Natural killer cell (primary cell): ENCODE data around the gene PIWIL1. TPM values are rescaled to one million over a fixed set of nuclear protein-coding genes. Genes with fewer than 3 reads are reported as not detected.

Experiments used
- ATAC-seq, 3 donors: fragments of 150-1000 bp in 2 of 3; fragments of 200-7000 bp in 1 of 3; cut with Tn5 transposase; 1 replicate in 1 of 3; 2 replicates in 2 of 3; pipeline ENCODE4 v1.10.0; 2021; ENCODE audit warnings: mild to moderate bottlenecking in 2 of 3, moderate library complexity in 2 of 3
- DNase-seq, 2 donors: peaks; one replicate each; pipeline versions ENCODE4 v3.0.0 to v3.0.0-alpha.2; 2013 to 2021; ENCODE audit warnings: mixed read lengths in 1 of 2
- H3K27ac ChIP-seq: one replicate; pipeline ENCODE4 v1.5.1; 2013; ENCODE audit warnings: mild to moderate bottlenecking, low read length
- H3K27me3 ChIP-seq: one replicate; pipeline ENCODE4 v1.6.1; 2013; ENCODE audit warnings: low read length; ENCODE audit not compliant: control insufficient read depth, insufficient read depth
- H3K36me3 ChIP-seq: one replicate; pipeline ENCODE4 v1.6.1; 2013; ENCODE audit warnings: low read length; ENCODE audit not compliant: control insufficient read depth, insufficient read depth
- H3K4me1 ChIP-seq: one replicate; pipeline ENCODE4 v1.6.1; 2013; ENCODE audit warnings: low read length; ENCODE audit not compliant: control insufficient read depth, insufficient read depth
- H3K4me3 ChIP-seq: one replicate; pipeline ENCODE4 v1.5.1; 2013; ENCODE audit warnings: low read length
- H3K9me3 ChIP-seq: one replicate; pipeline ENCODE4 v1.6.1; 2013; ENCODE audit warnings: low read length; ENCODE audit not compliant: control insufficient read depth, insufficient read depth
- H3K27ac Mint-ChIP-seq, 2 donors: one replicate each; pipeline ENCODE4 v1.8.0; 2022; ENCODE audit warnings: mild to moderate bottlenecking in 2 of 2, mixed read lengths in 2 of 2, moderate library complexity in 1 of 2
- H3K27me3 Mint-ChIP-seq, 2 donors: one replicate each; pipeline ENCODE4 v1.8.0; 2022; ENCODE audit warnings: low read depth in 2 of 2, mixed read lengths in 2 of 2
- H3K36me3 Mint-ChIP-seq: one replicate; pipeline ENCODE4 v1.8.0; 2022; ENCODE audit warnings: mixed read lengths
- H3K4me1 Mint-ChIP-seq, 2 donors: one replicate each; pipeline ENCODE4 v1.8.0; 2022; ENCODE audit warnings: mixed read lengths in 2 of 2
- H3K4me3 Mint-ChIP-seq: one replicate; pipeline ENCODE4 v1.8.0; 2022; ENCODE audit warnings: mild to moderate bottlenecking, moderate library complexity, mixed read lengths
- H3K9me3 Mint-ChIP-seq, 2 donors: one replicate each; pipeline ENCODE4 v1.8.0; 2022; ENCODE audit warnings: mixed read lengths in 2 of 2
- WGBS: methylation state at CpG from one replicate; pipeline ENCODE4 v1.1.7; 2013; ENCODE audit warnings: missing lambda C conversion rate; ENCODE audit not compliant: insufficient coverage; 5-methylcytosine and 5-hydroxymethylcytosine counted together
- intact Hi-C: fragments of 100-400 bp; cut with micrococcal nuclease; formaldehyde crosslinking; loops from one replicate; pipeline ENCODE4 v1.14.2; 2022
- total RNA-seq, 4 donors: library from RNA; stranded (reverse); fragments of 120-200 nt in 1 of 4; gene quantifications; one replicate each; pipeline versions ENCODE4 v1.2.3 to v1.2.4, GENCODE V29; 2013 to 2022
- TF ChIP-seq, protein P1 (sequence below): fragments of 200-600 bp; IDR thresholded peaks from one replicate; pipeline ENCODE4 v1.8.0; 2022; ENCODE audit warnings: antibody characterized with exemption

PIWIL1 gene
- total RNA-seq, 3 donors from 2014 or later (not counting 1 experiment from before 2014, with no cell fraction given), result not detected

DNA sequence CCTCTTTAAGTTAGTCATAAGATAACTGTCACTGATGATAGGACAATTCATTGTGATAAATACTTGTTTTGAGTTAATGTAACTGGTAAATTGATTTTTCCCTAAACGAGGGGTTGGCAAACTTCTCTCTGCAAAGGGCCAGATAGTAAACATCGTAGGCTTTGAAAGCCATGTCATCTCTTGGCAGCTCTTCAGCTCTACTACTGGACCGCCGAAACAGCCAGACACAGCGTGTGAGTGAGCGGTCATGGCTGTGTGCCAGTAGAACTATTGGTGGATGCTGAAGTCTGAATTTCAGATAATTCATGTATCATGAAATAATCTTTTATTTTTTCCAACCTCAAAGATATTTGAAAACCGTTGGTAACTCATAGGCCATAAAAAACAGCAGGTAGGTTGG, 9.9 kb downstream of the PIWIL1 start:
- H3K4me1 ChIP-seq, result no peaks in the 10 kb centered on the region
- H3K27ac ChIP-seq, result no peak overlapping the region
- ATAC-seq (no peak), DNase-seq (no peak)
- no peaks in the 10 kb centered on the region for H3K27me3 ChIP-seq
- H3K4me1 Mint-ChIP-seq, result no peaks in the 10 kb centered on the region
- H3K27me3 Mint-ChIP-seq, result peaks cover 5 to 36% of the 10 kb centered on the region in 2 donors
- no peaks in the 10 kb centered on the region for H3K36me3 ChIP-seq
- TF ChIP-seq, protein P1, sequence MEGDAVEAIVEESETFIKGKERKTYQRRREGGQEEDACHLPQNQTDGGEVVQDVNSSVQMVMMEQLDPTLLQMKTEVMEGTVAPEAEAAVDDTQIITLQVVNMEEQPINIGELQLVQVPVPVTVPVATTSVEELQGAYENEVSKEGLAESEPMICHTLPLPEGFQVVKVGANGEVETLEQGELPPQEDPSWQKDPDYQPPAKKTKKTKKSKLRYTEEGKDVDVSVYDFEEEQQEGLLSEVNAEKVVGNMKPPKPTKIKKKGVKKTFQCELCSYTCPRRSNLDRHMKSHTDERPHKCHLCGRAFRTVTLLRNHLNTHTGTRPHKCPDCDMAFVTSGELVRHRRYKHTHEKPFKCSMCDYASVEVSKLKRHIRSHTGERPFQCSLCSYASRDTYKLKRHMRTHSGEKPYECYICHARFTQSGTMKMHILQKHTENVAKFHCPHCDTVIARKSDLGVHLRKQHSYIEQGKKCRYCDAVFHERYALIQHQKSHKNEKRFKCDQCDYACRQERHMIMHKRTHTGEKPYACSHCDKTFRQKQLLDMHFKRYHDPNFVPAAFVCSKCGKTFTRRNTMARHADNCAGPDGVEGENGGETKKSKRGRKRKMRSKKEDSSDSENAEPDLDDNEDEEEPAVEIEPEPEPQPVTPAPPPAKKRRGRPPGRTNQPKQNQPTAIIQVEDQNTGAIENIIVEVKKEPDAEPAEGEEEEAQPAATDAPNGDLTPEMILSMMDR, result no peak
- H3K4me3 Mint-ChIP-seq, result no peak overlapping the region
- no peaks in the 10 kb centered on the region for H3K36me3 Mint-ChIP-seq
- H3K4me3 ChIP-seq, result no peak overlapping the region
- H3K9me3 ChIP-seq, result no peaks in the 10 kb centered on the region
- H3K9me3 Mint-ChIP-seq, result no peaks in the 10 kb centered on the region
- WGBS, result 81% methylated on average over 5 of the region's 7 CpGs
- intact Hi-C loops, result no loop called here
- H3K27ac Mint-ChIP-seq, result no peak overlapping the region

DNA sequence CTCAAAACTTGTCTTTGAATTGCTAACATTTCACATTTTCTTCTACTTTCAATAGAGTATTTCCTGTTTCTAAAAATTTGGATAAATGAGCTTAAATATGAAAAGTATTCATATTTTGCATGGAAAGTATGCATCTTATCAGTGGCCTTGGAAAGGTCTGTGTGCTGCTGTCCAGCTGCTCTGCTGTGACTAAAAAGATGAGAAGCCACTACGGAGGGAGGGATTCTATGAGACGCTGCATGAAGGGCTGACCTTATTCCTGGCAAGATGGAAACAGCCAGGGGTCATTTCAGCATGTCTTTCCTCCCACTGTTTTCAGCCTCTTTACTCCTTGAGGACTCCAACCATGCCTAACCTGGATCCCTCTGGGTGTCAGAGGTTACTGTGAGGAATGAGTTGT, 13.0 kb downstream of the PIWIL1 start:
- no peak overlapping the region for H3K27ac ChIP-seq
- H3K4me3 ChIP-seq, result no peak overlapping the region
- WGBS, result 69% methylated on average over 2 of the region's 2 CpGs
- Mint-ChIP-seq H3K36me3 (no peaks in the 10 kb centered on the region), H3K4me1 (peaks cover 6 to 7% of the 10 kb centered on the region in 2 donors), H3K4me3 (no peak overlapping the region), H3K27me3 (peaks cover 8 to 47% of the 10 kb centered on the region in 2 donors), H3K27ac (no peak overlapping the region), H3K9me3 (no peaks in the 10 kb centered on the region)
- DNase-seq (no peak), ATAC-seq (no peak)
- intact Hi-C loops, result no loop called here
- no peaks in the 10 kb centered on the region for H3K27me3 ChIP-seq
- TF ChIP-seq, protein P1, result no peak
- no peaks in the 10 kb centered on the region for H3K9me3 ChIP-seq
- no peaks in the 10 kb centered on the region for H3K4me1 ChIP-seq
- no peaks in the 10 kb centered on the region for H3K36me3 ChIP-seq

DNA sequence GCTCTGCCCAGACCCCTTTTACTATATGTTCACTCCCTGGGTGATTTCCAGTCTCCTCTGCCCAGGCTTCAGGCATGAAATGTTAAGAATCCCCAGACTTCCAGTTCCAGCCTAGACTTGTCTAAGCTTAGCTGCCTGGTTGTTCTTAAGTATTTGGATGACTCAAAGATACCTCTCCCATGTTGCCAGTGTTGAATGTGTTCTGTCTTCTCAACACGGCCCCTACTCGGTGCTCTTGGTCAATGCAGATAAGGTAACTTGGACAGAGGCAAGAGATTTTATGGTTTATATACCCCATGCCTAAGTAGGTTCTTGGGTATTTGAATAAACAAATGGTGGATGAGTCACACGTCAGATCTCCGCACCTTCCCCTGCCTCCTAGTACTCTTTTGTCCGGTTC, 13.6 kb downstream of the PIWIL1 start:
- Histone ChIP-seq H3K36me3 (no peaks in the 10 kb centered on the region), H3K9me3 (no peaks in the 10 kb centered on the region), H3K27me3 (no peaks in the 10 kb centered on the region), H3K4me3 (no peak overlapping the region), H3K27ac (no peak overlapping the region), H3K4me1 (no peaks in the 10 kb centered on the region)
- H3K27ac Mint-ChIP-seq, result no peak overlapping the region
- H3K4me3 Mint-ChIP-seq, result no peak overlapping the region
- intact Hi-C loops, result no loop called here
- H3K4me1 Mint-ChIP-seq, result peaks cover 6 to 7% of the 10 kb centered on the region in 2 donors
- ATAC-seq, result no peak
- peaks cover 8 to 47% of the 10 kb centered on the region in 2 donors for H3K27me3 Mint-ChIP-seq
- TF ChIP-seq, protein P1, result no peak
- no peaks in the 10 kb centered on the region for H3K36me3 Mint-ChIP-seq
- no peak for DNase-seq
- H3K9me3 Mint-ChIP-seq, result no peaks in the 10 kb centered on the region
- 92% methylated on average over 5 of the region's 5 CpGs for WGBS

- TF ChIP-seq, protein P1, result no peak
- no peak for DNase-seq
- no peak for ATAC-seq
- H3K4me3 Mint-ChIP-seq, result no peak overlapping the region
- H3K4me1 Mint-ChIP-seq, result peaks cover 6 to 7% of the 10 kb centered on the region in 2 donors
- no peaks in the 10 kb centered on the region for H3K27me3 ChIP-seq
- H3K36me3 ChIP-seq, result no peaks in the 10 kb centered on the region
- H3K27me3 Mint-ChIP-seq, result peaks cover 11 to 49% of the 10 kb centered on the region in 2 donors
- no peak overlapping the region for H3K4me3 ChIP-seq
- intact Hi-C loops, result no loop called here
- H3K9me3 Mint-ChIP-seq, result no peaks in the 10 kb centered on the region
- H3K36me3 Mint-ChIP-seq, result no peaks in the 10 kb centered on the region
- H3K27ac Mint-ChIP-seq, result no peak overlapping the region
- H3K9me3 ChIP-seq, result no peaks in the 10 kb centered on the region
- no peak overlapping the region for H3K27ac ChIP-seq
- no peaks in the 10 kb centered on the region for H3K4me1 ChIP-seq
Measured at GRCh38 chr12:130353081-130353480, 15.4 kb downstream of the PIWIL1 start.
